OCI-M1 (cell line): ENCODE measurements around the gene EEF1G.
"Not testable (repeated sequence)": the region's sequence is repeated elsewhere in the genome, so short reads cannot be mapped to it uniquely, and the experiment has no call there.

ENCODE experiments used
- DNase-seq: peaks from one replicate; lab custom pipeline; 2025; lab: John Stamatoyannopoulos, UW

Gene EEF1G

DNA sequence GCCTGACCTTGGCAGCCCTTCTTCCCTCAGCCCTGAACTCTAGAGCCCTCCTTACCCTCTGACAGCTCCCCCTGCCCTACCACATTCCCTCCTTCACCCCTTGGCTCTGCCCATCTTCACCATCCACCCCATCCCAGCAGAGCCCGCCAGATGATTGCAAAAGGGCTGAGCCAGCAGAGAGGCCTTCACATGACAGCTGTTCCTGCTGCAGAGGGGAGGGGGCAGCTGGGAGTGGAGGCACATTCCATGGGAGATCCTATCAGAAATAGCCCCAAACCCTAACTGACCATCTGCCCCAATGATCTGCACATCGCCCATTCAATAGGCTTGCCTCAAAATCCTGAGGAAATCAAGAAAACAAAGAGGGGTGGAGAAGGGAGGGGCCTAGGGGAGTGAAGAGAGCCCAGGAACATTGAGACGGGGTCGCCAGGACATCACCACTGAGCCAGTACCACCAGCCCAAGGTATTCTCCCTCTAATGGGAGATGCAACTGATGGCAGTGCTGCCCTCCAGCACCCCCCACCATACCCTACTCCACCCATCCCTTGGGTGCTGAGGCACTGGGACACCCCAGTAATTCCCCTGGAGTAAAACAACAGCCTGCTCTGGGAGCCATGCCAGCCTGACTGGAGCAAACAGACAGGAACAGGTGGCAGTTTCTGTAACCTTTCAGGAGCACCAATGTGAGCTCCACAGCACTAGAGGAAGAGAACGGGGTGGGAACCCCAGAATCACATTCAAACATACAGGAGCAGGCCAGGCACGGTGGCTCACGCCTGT, 19.1 kb downstream of the EEF1G start:
- no peak for DNase-seq

GRCh38 chr11:62553839-62554361, 19.8 kb downstream of the EEF1G start:
- DNase-seq, result no peak

DNA sequence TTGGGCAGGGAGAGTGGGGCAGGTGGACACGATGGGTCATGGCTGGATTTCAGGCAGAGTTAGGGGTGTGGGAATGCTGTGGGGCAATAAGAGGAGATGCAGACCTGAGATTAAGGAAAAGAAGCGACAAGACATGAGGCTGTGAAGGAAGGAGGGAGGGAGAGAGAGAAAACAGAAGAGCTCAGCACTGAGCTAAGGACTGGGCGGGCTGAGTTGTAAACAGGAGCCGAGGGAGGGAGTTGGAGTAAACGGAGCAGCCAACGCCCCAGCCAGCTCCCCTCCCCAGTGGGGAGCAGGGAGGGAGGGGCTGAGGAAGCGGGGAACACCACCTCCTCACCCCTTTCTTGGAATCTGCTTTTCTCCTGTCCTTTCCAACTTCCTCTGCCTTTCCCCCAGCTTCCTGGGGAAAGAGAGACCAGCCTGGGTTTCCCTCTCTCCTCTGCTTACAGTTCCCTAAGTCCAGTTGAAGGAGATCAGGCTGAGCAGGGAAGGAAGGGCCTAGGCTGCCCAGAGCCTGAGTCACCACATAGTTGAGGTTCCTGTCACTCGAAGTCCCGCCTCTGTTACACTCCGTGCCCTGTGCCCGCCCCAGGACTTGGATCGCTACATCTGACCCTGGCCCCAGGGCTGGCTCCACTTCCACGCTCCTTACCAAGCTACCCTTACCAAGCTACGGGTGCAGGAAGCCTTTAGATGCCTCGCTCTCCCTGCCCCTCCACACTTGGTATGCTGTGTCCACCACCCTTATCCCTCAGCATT, 20.4 kb downstream of the EEF1G start:
- peak; percentile 86 for DNase-seq

DNA sequence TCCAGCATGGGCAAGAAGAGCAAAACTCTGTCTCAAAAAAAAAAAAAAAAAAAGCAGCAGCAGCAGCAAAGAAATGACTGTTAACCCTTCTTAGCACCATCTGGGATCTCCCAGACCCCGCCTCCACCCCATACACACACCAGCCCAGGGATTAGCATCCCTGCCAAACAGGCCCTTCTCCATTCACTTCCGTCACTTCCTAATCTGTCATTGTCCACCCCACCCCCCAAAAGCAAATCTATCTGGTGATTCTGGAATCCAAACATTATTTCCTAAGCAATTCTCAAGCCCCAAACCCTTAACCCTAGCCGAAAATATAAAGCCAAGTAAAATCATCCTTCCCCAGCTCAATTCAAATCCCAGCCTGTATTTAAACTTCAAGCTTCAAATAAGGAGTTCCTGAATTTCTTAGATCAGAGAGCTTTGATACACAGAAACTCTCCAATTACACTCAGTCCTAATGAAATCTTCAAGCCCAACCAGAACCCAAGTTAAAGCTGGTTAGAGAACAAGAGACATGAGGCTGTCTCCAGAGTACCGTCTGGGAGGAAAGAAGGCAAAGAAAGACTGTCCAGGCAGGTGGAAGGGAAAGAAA, 21.1 kb downstream of the EEF1G start:
- DNase-seq, result peak; percentile 73

DNA sequence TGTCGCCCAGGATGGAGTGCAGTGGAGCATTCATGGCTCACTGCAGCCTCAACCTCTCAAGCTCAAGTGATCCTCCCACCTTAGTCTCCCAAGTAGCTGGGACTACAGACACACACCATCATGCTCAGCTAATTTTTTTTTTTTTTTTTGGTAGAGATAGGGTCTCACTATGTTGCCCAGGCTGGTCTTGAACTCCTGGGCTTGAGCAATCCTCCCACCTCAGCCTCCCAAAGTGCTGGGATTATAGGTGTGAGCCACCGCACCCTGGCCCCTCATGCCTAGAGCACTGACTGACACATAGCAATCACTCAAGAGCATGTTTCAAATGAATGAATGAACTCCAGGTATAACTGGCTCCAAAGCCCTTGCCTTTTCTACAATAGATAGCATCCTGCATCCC, 23.2 kb downstream of the EEF1G start:
- DNase-seq, result not testable (repeated sequence)

- no peak for DNase-seq
These were observed 25.0 kb downstream of the EEF1G start for GRCh38 chr11:62548545-62549335.

GRCh38 chr11:62547691-62548281, 25.9 kb downstream of the EEF1G start:
- no peak for DNase-seq

- peak; percentile 46 for DNase-seq
These were observed 26.6 kb downstream of the EEF1G start for GRCh38 chr11:62546929-62547625.

GRCh38 chr11:62546244-62546928, 27.3 kb downstream of the EEF1G start, which contains the start of gene AHNAK:
AHNAK (minus strand) TSS chr11:62546806; CDS start chr11:62536098, 10,708 bp downstream.
- peak; percentile 71 for DNase-seq

GRCh38 chr11:62545437-62546243, 28.1 kb downstream of the EEF1G start:
- peak; percentile 88 for DNase-seq

GRCh38 chr11:62544581-62545436, 28.9 kb downstream of the EEF1G start:
- DNase-seq, result peak; percentile 57

GRCh38 chr11:62543680-62544444, 29.8 kb downstream of the EEF1G start:
- DNase-seq, result no peak

DNA sequence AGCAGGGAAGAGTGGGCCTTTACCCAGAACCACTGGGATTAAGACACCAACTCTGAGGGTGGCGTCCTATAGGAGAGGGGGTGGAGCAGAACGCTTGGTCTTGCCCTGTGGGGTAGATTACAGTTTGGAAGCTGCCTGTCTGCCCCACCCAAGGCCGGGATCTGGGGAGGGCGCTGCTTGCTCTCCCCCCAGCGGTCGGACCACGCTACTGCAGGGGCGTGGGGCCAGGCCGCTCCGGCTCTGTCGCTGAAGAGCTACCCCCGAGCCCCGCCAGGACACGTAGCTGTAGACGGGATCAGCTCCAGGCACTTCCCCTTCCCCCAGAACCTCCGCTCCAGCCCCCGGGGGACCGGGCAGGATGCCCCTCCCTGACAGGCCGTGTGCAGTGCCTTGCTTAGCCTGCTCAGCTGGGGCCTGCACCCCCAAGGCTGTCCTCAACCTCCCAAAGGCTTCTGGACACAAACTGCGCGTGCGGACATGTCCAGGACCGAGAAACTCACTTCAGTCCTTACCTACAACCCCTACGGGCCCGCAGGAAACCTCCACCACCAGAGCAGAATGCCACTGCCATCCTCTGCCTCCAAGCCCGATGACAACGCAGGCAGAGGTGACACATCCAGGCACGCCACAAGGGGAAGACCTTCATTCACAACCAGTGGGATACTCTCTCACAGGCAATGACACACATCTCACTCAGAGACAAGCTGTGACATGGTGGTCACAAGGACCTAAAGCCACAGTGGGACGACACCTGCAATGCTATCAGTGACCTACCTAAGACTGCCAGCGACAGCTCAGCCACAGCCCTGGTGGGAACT, 30.7 kb downstream of the EEF1G start:
- peak; percentile 88 for DNase-seq

GRCh38 chr11:62542111-62542745, 31.5 kb downstream of the EEF1G start:
- no peak for DNase-seq

- no peak for DNase-seq
These were observed 32.6 kb downstream of the EEF1G start for GRCh38 chr11:62540804-62541701.
